C4-2B (cell line): ENCODE results near the gene FAM174A.

Experiments
- CTCF ChIP-seq: fragments of 450-650 bp; conservative IDR thresholded peaks from 2 replicates; pipeline ENCODE4 v1.5.1; 2017; ENCODE audit warnings: mild to moderate bottlenecking
- ZFX ChIP-seq: fragments of 450-650 bp; IDR thresholded peaks from 2 replicates; pipeline ENCODE4 v1.6.1; 2017

DNA sequence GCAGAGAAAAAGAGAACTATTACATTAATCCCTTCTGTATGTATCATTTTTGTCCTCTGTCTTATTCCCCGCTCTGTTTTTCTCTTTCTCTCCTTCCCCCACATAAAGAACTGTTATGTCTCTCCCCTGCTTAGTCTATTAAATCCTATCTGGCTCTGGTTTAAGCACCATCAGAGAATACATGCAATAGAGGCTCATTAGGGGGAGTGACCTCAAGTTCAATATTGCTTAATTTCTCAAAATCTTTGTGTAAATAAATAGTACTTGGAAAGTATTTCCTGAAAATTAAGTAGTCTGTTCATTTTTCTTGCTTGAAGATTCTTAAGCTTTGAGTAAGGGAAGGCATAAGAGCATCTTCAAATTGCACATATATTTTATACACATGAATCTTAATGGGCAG lies 41.2 kb upstream of the FAM174A start:
- TF ChIP-seq CTCF (no peak), ZFX (no peak)
